ENCODE results near the gene CFAP91.

CFAP91 gene

DNA sequence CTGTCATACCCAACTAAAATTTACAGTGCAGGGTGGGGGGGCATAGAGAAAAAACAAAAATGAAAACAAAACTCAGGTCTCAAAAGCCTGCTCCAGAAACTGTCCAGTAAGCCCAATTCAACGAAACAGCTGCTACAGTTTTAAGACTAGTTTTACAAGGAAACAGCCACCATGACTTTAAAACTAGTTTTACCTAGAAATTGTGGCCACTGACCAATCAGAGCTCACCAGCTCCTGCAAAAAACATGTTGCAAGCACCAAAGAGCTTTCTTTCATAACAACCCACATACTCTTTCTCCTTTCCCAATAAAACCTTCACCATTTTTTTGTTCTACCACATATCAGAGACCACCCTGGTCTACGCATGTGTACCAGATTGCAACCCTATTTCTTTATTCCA is 7.3 kb upstream of the CFAP91 start:
- Histone ChIP-seq H3K18ac (ENCODE audit: low read depth in 1 of 2, low read length in 2 of 2) (no peak overlapping the region), H2BK12ac (ENCODE audit: low read length in 2 of 2) (no peak overlapping the region), H2BK5ac (ENCODE audit: low read depth, low read length, poor library complexity, severe bottlenecking) (no peak overlapping the region), H3K4me1 (ENCODE audit: control insufficient read depth, insufficient read depth, low read depth, low read length) (no peaks in the 10 kb centered on the region), H3K4ac (ENCODE audit: low read depth in 1 of 2, low read length in 2 of 2) (no peak overlapping the region), H2BK15ac (ENCODE audit: low read depth, poor library complexity, severe bottlenecking) (no peak overlapping the region), H3K4me2 (ENCODE audit: low read length, poor library complexity, severe bottlenecking) (no peak overlapping the region), H4K91ac (ENCODE audit: low read length) (no peak overlapping the region), H3K14ac (ENCODE audit: low read length in 2 of 2) (no peak overlapping the region), H2AK5ac (ENCODE audit: low read length, severe bottlenecking) (no peak overlapping the region), H4K8ac (ENCODE audit: low read length) (no peak overlapping the region), H3K79me1 (replicated peaks; ENCODE audit: low read length, poor library complexity, severe bottlenecking) (no peaks in the 10 kb centered on the region), H3K27me3 (ENCODE audit: control insufficient read depth in 1 of 2, insufficient read depth in 1 of 2, low read length in 2 of 2) (peaks cover 0 to 3% of the 10 kb centered on the region in 2 experiments), H3K23ac (ENCODE audit: low read length in 2 of 2) (no peak overlapping the region), H2BK120ac (ENCODE audit: low read depth, low read length) (no peak overlapping the region), H2AFZ (ENCODE audit: low read depth, low read length) (no peak overlapping the region), H3K36me3 (ENCODE audit: control insufficient read depth in 1 of 2, insufficient read depth in 2 of 2, low read depth in 1 of 2, low read length in 2 of 2) (no peaks in the 10 kb centered on the region), H3K9ac (ENCODE audit: low read length) (no peak overlapping the region), H3K9me3 (ENCODE audit: control insufficient read depth, low read length) (no peaks in the 10 kb centered on the region), H3K4me3 (ENCODE audit: insufficient read depth in 1 of 2, low read depth in 1 of 2, low read length in 2 of 2) (no peak overlapping the region), H3K27ac (ENCODE audit: low read length, poor library complexity, severe bottlenecking) (no peak overlapping the region)
- no peak for DNase-seq
- WGBS = 85% methylated on average over 1 of the region's 2 CpGs

DNA sequence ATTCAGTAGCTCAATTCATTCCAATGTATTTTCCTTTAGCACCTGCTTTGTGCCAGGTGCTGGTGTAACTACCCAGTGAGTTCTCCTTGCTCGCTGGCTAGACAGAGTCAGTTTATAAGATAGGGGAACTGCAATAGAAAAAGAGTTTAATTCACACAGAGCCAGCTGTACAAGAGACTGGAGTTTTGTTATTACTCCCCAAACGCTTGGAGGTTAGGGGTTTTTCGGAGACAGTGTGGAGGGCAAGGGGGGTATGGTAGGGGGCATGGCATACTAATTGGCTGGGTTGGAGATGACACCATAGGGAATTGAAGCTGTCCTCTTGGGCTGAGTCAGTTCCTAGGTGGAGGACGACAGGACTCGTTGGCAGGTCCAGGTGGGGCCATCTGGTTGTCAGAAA is 5.4 kb upstream of the CFAP91 start:
- no peak overlapping the region for H2BK15ac ChIP-seq (ENCODE audit: low read depth, poor library complexity, severe bottlenecking)
- no peak overlapping the region for H2AK5ac ChIP-seq (ENCODE audit: low read length, severe bottlenecking)

DNA sequence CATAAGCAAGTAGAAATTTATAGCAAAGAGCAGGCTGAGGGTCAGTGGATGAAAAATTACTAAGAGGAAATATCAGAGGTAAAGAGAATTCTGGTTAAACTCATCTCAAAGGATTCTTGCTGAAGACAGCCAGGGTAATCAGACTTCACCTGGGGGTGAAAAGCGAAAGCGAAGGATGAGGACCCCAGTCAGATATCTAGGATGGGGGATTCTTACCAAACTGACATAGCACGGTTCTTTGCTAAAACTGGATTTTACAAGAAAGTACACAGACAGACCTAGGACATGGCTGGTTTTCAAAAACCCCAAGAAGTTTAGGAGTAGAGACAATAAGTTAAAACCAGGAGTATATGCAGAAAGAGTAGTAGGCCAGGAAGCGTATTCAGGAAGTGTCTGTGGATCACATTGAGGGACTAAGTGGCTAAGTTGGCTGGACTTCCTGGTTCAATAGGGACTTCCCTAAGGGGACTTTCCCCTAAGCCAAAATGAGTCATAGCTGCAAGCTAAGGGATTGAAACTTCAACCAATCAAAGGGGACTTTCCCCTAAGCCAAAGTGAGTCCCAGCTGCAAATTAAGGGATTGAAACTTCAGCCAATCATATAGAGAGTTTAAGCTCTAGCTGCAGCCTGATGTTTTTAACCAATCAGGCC is 2.4 kb upstream of the CFAP91 start:
- Histone ChIP-seq H3K4me3 (ENCODE audit: insufficient read depth in 1 of 2, low read depth in 1 of 2, low read length in 2 of 2) (no peak overlapping the region), H4K8ac (ENCODE audit: low read length) (no peak overlapping the region), H3K14ac (ENCODE audit: low read length in 2 of 2) (no peak overlapping the region), H3K4me2 (ENCODE audit: low read length, poor library complexity, severe bottlenecking) (no peak overlapping the region), H3K18ac (ENCODE audit: low read depth in 1 of 2, low read length in 2 of 2) (no peak overlapping the region), H2BK12ac (ENCODE audit: low read length in 2 of 2) (no peak overlapping the region), H3K79me1 (replicated peaks; ENCODE audit: low read length, poor library complexity, severe bottlenecking) (no peaks in the 10 kb centered on the region), H3K9me3 (ENCODE audit: control insufficient read depth, low read length) (no peaks in the 10 kb centered on the region), H3K27me3 (ENCODE audit: control insufficient read depth in 1 of 2, insufficient read depth in 1 of 2, low read length in 2 of 2) (no peaks in the 10 kb centered on the region), H4K91ac (ENCODE audit: low read length) (no peak overlapping the region), H3K4ac (ENCODE audit: low read depth in 1 of 2, low read length in 2 of 2) (no peak overlapping the region), H2BK15ac (ENCODE audit: low read depth, poor library complexity, severe bottlenecking) (no peak overlapping the region), H2AK5ac (ENCODE audit: low read length, severe bottlenecking) (no peak overlapping the region), H2BK120ac (ENCODE audit: low read depth, low read length) (no peak overlapping the region), H3K27ac (ENCODE audit: low read length, poor library complexity, severe bottlenecking) (no peak overlapping the region), H3K23ac (ENCODE audit: low read length in 2 of 2) (no peak overlapping the region), H3K9ac (ENCODE audit: low read length) (no peak overlapping the region), H2AFZ (ENCODE audit: low read depth, low read length) (no peak overlapping the region), H3K36me3 (ENCODE audit: control insufficient read depth in 1 of 2, insufficient read depth in 2 of 2, low read depth in 1 of 2, low read length in 2 of 2) (no peaks in the 10 kb centered on the region), H2BK5ac (ENCODE audit: low read depth, low read length, poor library complexity, severe bottlenecking) (no peak overlapping the region), H3K4me1 (ENCODE audit: control insufficient read depth, insufficient read depth, low read depth, low read length) (peaks cover 5% of the 10 kb centered on the region)
- peak; percentile 66 for DNase-seq
- 93% methylated on average over 4 of the region's 4 CpGs for WGBS

More for the DNA sequence above, 5.4 kb upstream of the CFAP91 start:
- Histone ChIP-seq H3K4me2 (ENCODE audit: low read length, poor library complexity, severe bottlenecking) (peak overlapping the region; percentile 5), H3K27ac (ENCODE audit: low read length, poor library complexity, severe bottlenecking) (no peak overlapping the region), H3K14ac (ENCODE audit: low read length in 2 of 2) (peak overlapping the region in 1 of 2 experiments; percentile 48), H2BK120ac (ENCODE audit: low read depth, low read length) (no peak overlapping the region), H3K4me1 (ENCODE audit: control insufficient read depth, insufficient read depth, low read depth, low read length) (no peaks in the 10 kb centered on the region), H3K18ac (ENCODE audit: low read depth in 1 of 2, low read length in 2 of 2) (no peak overlapping the region), H3K9me3 (ENCODE audit: control insufficient read depth, low read length) (no peaks in the 10 kb centered on the region), H3K4me3 (ENCODE audit: insufficient read depth in 1 of 2, low read depth in 1 of 2, low read length in 2 of 2) (no peak overlapping the region), H2BK12ac (ENCODE audit: low read length in 2 of 2) (no peak overlapping the region), H2AFZ (ENCODE audit: low read depth, low read length) (no peak overlapping the region), H4K91ac (ENCODE audit: low read length) (no peak overlapping the region), H3K23ac (ENCODE audit: low read length in 2 of 2) (no peak overlapping the region), H4K8ac (ENCODE audit: low read length) (no peak overlapping the region), H3K79me1 (replicated peaks; ENCODE audit: low read length, poor library complexity, severe bottlenecking) (no peaks in the 10 kb centered on the region), H3K36me3 (ENCODE audit: control insufficient read depth in 1 of 2, insufficient read depth in 2 of 2, low read depth in 1 of 2, low read length in 2 of 2) (no peaks in the 10 kb centered on the region), H3K9ac (ENCODE audit: low read length) (no peak overlapping the region), H3K27me3 (ENCODE audit: control insufficient read depth in 1 of 2, insufficient read depth in 1 of 2, low read length in 2 of 2) (no peaks in the 10 kb centered on the region), H2BK5ac (ENCODE audit: low read depth, low read length, poor library complexity, severe bottlenecking) (no peak overlapping the region), H3K4ac (ENCODE audit: low read depth in 1 of 2, low read length in 2 of 2) (no peak overlapping the region)
- 87% methylated on average over 5 of the region's 5 CpGs for WGBS
- no peak for DNase-seq

DNA sequence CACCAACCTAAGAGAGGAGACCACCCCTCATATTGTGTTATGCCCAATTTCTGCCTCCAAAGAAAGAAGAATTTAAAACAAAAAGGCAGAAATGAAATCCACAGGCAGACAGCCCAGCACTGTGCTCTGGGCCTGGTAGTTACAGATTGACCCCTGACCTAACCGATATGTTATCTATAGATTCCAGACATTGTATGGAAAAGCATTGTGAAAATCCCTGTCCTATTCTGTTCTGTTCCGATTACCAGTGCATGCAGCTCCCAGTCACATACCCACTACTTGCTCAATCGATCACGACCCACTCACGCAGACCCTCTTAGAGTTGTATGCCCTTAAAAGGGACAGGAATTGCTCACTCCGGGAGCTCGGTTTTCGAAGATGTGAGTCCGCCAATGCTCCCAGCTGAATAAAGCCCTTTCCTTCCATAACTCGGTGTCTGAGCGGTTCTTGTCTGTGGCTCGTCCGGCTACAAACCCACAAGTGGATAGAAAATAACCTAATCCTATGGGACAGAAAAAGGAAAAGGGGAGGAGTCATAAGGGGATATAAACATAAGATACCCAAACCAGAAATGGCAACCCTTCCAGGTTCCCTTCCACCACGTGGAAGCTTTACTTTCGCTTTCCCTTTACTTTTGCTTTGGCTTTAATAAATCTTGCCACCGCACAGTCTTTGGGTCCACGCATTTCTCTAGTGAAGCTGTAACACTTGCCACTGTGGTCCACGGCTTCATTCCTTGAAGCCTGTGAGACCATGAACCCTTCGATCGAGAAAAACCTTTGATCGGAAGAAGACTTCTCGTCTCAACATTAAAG is 1.7 kb upstream of the CFAP91 start:
- H3K4me3 ChIP-seq (ENCODE audit: insufficient read depth in 1 of 2, low read depth in 1 of 2, low read length in 2 of 2) = no peak overlapping the region
- H3K18ac ChIP-seq (ENCODE audit: low read depth in 1 of 2, low read length in 2 of 2) = no peak overlapping the region
- no peak overlapping the region for H2BK15ac ChIP-seq (ENCODE audit: low read depth, poor library complexity, severe bottlenecking)

More for the DNA sequence above, 1.7 kb upstream of the CFAP91 start:
- Histone ChIP-seq H2AK5ac (ENCODE audit: low read length, severe bottlenecking) (no peak overlapping the region), H4K8ac (ENCODE audit: low read length) (no peak overlapping the region), H3K23ac (ENCODE audit: low read length in 2 of 2) (no peak overlapping the region), H3K36me3 (ENCODE audit: control insufficient read depth in 1 of 2, insufficient read depth in 2 of 2, low read depth in 1 of 2, low read length in 2 of 2) (no peaks in the 10 kb centered on the region), H3K9me3 (ENCODE audit: control insufficient read depth, low read length) (no peaks in the 10 kb centered on the region), H4K91ac (ENCODE audit: low read length) (no peak overlapping the region), H3K9ac (ENCODE audit: low read length) (no peak overlapping the region), H3K4me1 (ENCODE audit: control insufficient read depth, insufficient read depth, low read depth, low read length) (peaks cover 5% of the 10 kb centered on the region), H3K4me2 (ENCODE audit: low read length, poor library complexity, severe bottlenecking) (no peak overlapping the region), H3K14ac (ENCODE audit: low read length in 2 of 2) (no peak overlapping the region), H2AFZ (ENCODE audit: low read depth, low read length) (no peak overlapping the region), H3K27ac (ENCODE audit: low read length, poor library complexity, severe bottlenecking) (no peak overlapping the region), H3K4ac (ENCODE audit: low read depth in 1 of 2, low read length in 2 of 2) (no peak overlapping the region), H2BK12ac (ENCODE audit: low read length in 2 of 2) (no peak overlapping the region), H2BK120ac (ENCODE audit: low read depth, low read length) (no peak overlapping the region), H3K79me1 (replicated peaks; ENCODE audit: low read length, poor library complexity, severe bottlenecking) (no peaks in the 10 kb centered on the region), H3K27me3 (ENCODE audit: control insufficient read depth in 1 of 2, insufficient read depth in 1 of 2, low read length in 2 of 2) (no peaks in the 10 kb centered on the region), H2BK5ac (ENCODE audit: low read depth, low read length, poor library complexity, severe bottlenecking) (no peak overlapping the region)
- DNase-seq = no peak
- 98% methylated on average over 14 of the region's 22 CpGs for WGBS

Measured in mesenchymal stem cell (in vitro differentiated cells and primary cell).